ENCODE data around the gene GZMA.

DNA sequence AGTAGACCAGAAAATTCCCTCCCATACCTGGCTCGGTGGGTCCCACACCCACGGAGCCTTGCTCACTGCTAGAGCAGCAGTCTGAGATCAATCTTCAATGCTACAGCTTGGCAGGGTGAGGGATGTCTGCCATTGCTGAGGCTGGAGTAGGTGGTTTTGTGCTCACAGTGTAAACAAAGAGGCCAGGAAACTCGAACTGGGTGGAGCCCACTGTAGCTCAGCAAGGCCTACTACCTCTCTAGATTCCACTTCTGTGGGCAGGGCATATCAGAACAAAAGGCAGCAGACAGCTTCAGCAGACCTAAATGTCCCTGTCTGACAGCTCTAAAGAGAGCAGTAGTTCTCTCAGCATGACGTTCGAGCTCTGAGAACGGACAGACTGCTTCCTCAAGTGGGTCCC, 5.6 kb upstream of the GZMA start:
- TF ChIP-seq, protein P1, sequence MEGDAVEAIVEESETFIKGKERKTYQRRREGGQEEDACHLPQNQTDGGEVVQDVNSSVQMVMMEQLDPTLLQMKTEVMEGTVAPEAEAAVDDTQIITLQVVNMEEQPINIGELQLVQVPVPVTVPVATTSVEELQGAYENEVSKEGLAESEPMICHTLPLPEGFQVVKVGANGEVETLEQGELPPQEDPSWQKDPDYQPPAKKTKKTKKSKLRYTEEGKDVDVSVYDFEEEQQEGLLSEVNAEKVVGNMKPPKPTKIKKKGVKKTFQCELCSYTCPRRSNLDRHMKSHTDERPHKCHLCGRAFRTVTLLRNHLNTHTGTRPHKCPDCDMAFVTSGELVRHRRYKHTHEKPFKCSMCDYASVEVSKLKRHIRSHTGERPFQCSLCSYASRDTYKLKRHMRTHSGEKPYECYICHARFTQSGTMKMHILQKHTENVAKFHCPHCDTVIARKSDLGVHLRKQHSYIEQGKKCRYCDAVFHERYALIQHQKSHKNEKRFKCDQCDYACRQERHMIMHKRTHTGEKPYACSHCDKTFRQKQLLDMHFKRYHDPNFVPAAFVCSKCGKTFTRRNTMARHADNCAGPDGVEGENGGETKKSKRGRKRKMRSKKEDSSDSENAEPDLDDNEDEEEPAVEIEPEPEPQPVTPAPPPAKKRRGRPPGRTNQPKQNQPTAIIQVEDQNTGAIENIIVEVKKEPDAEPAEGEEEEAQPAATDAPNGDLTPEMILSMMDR (conservative IDR thresholded peaks at IDR 0.05; ENCODE audit: low read length) = no peak
- TF ChIP-seq EZH2phosphoT487 (IDR thresholded peaks at IDR 0.05; ENCODE audit: borderline replicate concordance, low read depth, low read length) = no peak

Measured in OCI-LY7 (cell line).